HG02981 (cell line): ENCODE results near the gene SLC25A26.

ENCODE experiments used
- ATAC-seq: cut with Tn5 transposase; IDR thresholded peaks from one replicate; pipeline ENCODE4 v1.9.1; 2021; ENCODE audit warnings: mild to moderate bottlenecking, moderate library complexity; ENCODE audit not compliant: unreplicated experiment

The SLC25A26 gene

DNA sequence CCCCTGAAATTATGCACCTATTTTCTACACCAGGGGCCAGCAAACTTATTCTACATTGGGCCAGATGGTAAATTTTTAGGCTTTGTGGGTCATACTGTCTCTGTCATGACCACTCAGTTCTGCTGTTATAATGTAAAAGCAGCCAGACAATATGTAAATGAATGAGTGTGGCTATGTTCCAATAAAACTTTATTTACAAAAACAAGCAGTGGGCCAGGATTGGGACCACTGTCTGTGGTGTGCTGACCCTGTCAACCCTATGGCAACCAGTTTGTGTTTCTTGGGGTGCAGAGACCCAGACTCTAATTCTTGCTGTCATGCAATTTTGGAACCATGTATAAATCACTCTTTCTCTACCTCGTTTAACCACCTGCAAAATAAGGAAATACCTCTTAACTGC, 205.3 kb downstream of the SLC25A26 start:
- no peak for ATAC-seq

GRCh38 chr3:66427352-66427751, 206.6 kb downstream of the SLC25A26 start:
- ATAC-seq: no peak

GRCh38 chr3:66427951-66428474, 207.2 kb downstream of the SLC25A26 start:
- no peak for ATAC-seq
